ENCODE results near the gene RGS21.

RGS21 gene

DNA sequence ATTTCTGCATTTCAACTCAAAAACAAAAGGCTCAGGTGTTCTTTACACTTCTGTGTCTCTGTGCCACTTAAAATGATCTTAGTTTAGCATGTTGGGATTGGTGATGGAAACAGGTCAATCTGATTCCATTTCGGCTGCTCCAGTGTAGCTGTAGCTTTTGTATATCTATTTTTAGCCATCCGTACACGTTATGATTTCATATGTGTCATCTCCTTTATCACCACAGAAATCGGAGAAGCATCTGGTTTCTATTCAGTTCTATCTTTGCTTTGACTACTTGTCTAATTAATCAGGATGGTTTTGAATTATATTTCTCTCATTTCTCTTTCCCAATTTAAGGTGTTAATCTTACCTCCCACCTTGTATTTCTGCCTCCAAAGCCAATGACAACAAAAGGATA, 41.1 kb downstream of the RGS21 start:
- TF ChIP-seq SIN3A (IDR thresholded peaks at IDR 0.05; ENCODE audit: borderline replicate concordance, insufficient read depth, low read length) = no peak
- TF ChIP-seq POLR2AphosphoS5 (IDR thresholded peaks at IDR 0.05; ENCODE audit: low read depth, low read length) = no peak
- TF ChIP-seq, protein P1, sequence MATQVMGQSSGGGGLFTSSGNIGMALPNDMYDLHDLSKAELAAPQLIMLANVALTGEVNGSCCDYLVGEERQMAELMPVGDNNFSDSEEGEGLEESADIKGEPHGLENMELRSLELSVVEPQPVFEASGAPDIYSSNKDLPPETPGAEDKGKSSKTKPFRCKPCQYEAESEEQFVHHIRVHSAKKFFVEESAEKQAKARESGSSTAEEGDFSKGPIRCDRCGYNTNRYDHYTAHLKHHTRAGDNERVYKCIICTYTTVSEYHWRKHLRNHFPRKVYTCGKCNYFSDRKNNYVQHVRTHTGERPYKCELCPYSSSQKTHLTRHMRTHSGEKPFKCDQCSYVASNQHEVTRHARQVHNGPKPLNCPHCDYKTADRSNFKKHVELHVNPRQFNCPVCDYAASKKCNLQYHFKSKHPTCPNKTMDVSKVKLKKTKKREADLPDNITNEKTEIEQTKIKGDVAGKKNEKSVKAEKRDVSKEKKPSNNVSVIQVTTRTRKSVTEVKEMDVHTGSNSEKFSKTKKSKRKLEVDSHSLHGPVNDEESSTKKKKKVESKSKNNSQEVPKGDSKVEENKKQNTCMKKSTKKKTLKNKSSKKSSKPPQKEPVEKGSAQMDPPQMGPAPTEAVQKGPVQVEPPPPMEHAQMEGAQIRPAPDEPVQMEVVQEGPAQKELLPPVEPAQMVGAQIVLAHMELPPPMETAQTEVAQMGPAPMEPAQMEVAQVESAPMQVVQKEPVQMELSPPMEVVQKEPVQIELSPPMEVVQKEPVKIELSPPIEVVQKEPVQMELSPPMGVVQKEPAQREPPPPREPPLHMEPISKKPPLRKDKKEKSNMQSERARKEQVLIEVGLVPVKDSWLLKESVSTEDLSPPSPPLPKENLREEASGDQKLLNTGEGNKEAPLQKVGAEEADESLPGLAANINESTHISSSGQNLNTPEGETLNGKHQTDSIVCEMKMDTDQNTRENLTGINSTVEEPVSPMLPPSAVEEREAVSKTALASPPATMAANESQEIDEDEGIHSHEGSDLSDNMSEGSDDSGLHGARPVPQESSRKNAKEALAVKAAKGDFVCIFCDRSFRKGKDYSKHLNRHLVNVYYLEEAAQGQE (IDR thresholded peaks at IDR 0.05; ENCODE audit: insufficient read depth in 1 of 2, low read depth in 2 of 2, low read length in 2 of 2) = no peak
- no peak for TF ChIP-seq FOXP2 (optimal IDR thresholded peaks at IDR 0.05; ENCODE audit: borderline replicate concordance, extremely low read depth, extremely low read length, insufficient read depth)
- no peak for TF ChIP-seq TAF1 (IDR thresholded peaks at IDR 0.05; ENCODE audit: borderline replicate concordance, insufficient read depth, low read length)

DNA sequence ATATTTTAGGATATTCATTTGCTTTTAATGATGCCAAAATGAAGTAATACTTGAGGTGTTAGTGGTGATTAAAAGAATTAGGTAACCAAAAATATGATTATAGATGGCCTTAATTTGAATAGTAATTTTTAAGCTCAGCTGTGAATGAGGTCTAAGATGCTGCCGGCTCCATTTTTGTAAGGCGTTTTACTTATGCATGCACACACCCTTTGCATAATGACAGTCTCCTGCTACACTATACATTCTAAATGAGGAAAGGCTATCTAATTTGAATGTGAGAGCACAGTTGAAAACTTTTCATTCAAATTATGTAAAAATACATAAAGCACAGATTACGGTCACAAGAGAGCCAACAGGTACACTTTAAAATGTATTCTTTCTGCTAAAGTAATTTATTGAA, 41.6 kb downstream of the RGS21 start:
- TF ChIP-seq SIN3A (IDR thresholded peaks at IDR 0.05; ENCODE audit: borderline replicate concordance, insufficient read depth, low read length) = no peak
- TF ChIP-seq POLR2AphosphoS5 (IDR thresholded peaks at IDR 0.05; ENCODE audit: low read depth, low read length) = no peak
- TF ChIP-seq, protein P1 (IDR thresholded peaks at IDR 0.05; ENCODE audit: insufficient read depth in 1 of 2, low read depth in 2 of 2, low read length in 2 of 2) = no peak
- TF ChIP-seq FOXP2 (optimal IDR thresholded peaks at IDR 0.05; ENCODE audit: borderline replicate concordance, extremely low read depth, extremely low read length, insufficient read depth) = no peak
- no peak for TF ChIP-seq TAF1 (IDR thresholded peaks at IDR 0.05; ENCODE audit: borderline replicate concordance, insufficient read depth, low read length)

DNA sequence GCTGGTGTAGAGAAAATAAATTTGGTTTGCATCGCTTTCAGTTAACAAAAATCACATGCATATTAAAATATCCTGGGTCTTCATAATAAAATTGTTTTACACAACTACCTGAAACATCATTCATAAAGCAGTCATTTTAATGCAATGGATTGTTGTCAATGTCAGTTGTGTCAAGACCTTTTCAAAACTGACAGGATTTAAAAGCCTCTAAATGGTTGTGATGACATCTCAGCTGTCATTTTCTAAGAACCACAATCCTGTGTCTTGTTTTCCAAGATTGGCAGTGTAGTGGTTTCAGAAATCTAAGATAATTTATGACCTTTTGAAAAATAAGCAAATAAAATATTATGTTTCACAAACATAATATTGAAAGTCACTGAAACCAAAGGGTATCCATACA, 42.0 kb downstream of the RGS21 start:
- no peak for TF ChIP-seq FOXP2 (optimal IDR thresholded peaks at IDR 0.05; ENCODE audit: borderline replicate concordance, extremely low read depth, extremely low read length, insufficient read depth)
- no peak for TF ChIP-seq TAF1 (IDR thresholded peaks at IDR 0.05; ENCODE audit: borderline replicate concordance, insufficient read depth, low read length)
- TF ChIP-seq POLR2AphosphoS5 (IDR thresholded peaks at IDR 0.05; ENCODE audit: low read depth, low read length) = no peak
- TF ChIP-seq, protein P1 (IDR thresholded peaks at IDR 0.05; ENCODE audit: insufficient read depth in 1 of 2, low read depth in 2 of 2, low read length in 2 of 2) = no peak
- no peak for TF ChIP-seq SIN3A (IDR thresholded peaks at IDR 0.05; ENCODE audit: borderline replicate concordance, insufficient read depth, low read length)

DNA sequence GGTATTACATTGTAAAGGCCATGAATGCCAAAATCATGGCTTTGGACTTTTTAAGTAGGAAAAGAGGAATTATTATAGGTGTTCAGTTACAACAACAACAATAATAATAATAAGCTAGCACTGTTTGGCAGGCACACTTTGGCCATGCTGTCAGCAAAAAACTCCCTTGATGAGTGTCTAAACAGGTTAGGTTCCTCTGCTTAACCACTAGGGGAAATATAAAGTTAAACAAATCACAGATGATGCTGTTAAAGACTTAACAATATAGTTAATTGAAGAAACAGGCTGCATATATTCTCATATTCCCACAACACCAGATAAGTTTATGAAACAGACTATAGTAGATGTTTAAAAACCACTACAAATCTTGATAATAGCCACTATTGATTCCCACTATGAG, 46.4 kb downstream of the RGS21 start:
- TF ChIP-seq TAF1 (IDR thresholded peaks at IDR 0.05; ENCODE audit: borderline replicate concordance, insufficient read depth, low read length) = no peak
- TF ChIP-seq POLR2AphosphoS5 (IDR thresholded peaks at IDR 0.05; ENCODE audit: low read depth, low read length) = no peak
- no peak for TF ChIP-seq SIN3A (IDR thresholded peaks at IDR 0.05; ENCODE audit: borderline replicate concordance, insufficient read depth, low read length)
- TF ChIP-seq FOXP2 (optimal IDR thresholded peaks at IDR 0.05; ENCODE audit: borderline replicate concordance, extremely low read depth, extremely low read length, insufficient read depth) = no peak
- TF ChIP-seq, protein P1 (IDR thresholded peaks at IDR 0.05; ENCODE audit: insufficient read depth in 1 of 2, low read depth in 2 of 2, low read length in 2 of 2) = no peak

DNA sequence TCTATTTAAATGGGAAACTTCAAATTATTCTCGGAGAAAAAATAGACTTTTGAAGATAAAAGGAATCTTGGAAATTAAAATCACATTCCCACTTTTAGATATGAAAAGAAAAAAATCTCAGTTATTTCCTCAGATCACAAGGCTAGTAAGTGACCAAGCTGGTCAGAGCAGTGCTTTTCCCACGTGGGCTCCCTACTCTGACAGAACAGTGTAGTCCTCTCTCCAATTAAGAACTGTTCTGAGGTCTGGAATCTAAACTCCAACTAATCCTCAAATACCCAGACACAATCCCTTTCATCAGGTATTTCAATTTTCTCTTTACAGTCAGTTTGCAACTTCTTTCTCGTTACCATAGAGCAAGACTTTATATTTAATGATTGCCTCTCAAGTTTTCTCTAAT, 50.6 kb downstream of the RGS21 start:
- TF ChIP-seq FOXP2 (optimal IDR thresholded peaks at IDR 0.05; ENCODE audit: borderline replicate concordance, extremely low read depth, extremely low read length, insufficient read depth) = no peak
- TF ChIP-seq TAF1 (IDR thresholded peaks at IDR 0.05; ENCODE audit: borderline replicate concordance, insufficient read depth, low read length) = no peak
- no peak for TF ChIP-seq POLR2AphosphoS5 (IDR thresholded peaks at IDR 0.05; ENCODE audit: low read depth, low read length)
- TF ChIP-seq, protein P1 (IDR thresholded peaks at IDR 0.05; ENCODE audit: insufficient read depth in 1 of 2, low read depth in 2 of 2, low read length in 2 of 2) = no peak
- TF ChIP-seq SIN3A (IDR thresholded peaks at IDR 0.05; ENCODE audit: borderline replicate concordance, insufficient read depth, low read length) = no peak

Data from PFSK-1 (cell line).